Astrocyte (in vitro differentiated cells and primary cell): ENCODE results near the gene DFFB. TPM values are rescaled to one million over a fixed set of nuclear protein-coding genes. Genes with fewer than 3 reads are reported as not detected.

ENCODE experiments used
- DNase-seq: peaks from one replicate; pipeline ENCODE4 v3.0.0-alpha.2; 2010; ENCODE audit warnings: low read depth
- FAIRE-seq: peaks from 2 replicates; lab custom pipeline; 2011; peaks lifted over from hg19 to GRCh38; lab: Jason Lieb, UNC
- H2AFZ ChIP-seq: 2 replicates; pipeline ENCODE4 v1.6.0; 2012; ENCODE audit warnings: low read depth, low read length, inconsistent platforms
- H3K27ac ChIP-seq: 2 replicates; pipeline ENCODE4 v1.5.1; 2011; ENCODE audit warnings: low read depth, low read length, inconsistent platforms
- H3K27me3 ChIP-seq: 2 replicates; pipeline ENCODE4 v1.6.0; 2011; ENCODE audit warnings: low read length, inconsistent platforms; ENCODE audit not compliant: insufficient read depth
- H3K36me3 ChIP-seq: 2 replicates; pipeline ENCODE4 v1.5.1; 2011; ENCODE audit warnings: low read length, inconsistent platforms; ENCODE audit not compliant: insufficient read depth
- H3K4me1 ChIP-seq: 2 replicates; pipeline ENCODE4 v1.5.1; 2011; ENCODE audit warnings: low read length, inconsistent platforms; ENCODE audit not compliant: insufficient read depth
- H3K4me2 ChIP-seq: 2 replicates; pipeline ENCODE4 v1.6.0; 2012; ENCODE audit warnings: low read length, inconsistent platforms
- H3K4me3 ChIP-seq: 2 replicates; pipeline ENCODE4 v1.5.1; 2011; ENCODE audit warnings: low read depth, mild to moderate bottlenecking, low read length, inconsistent platforms; ENCODE audit not compliant: insufficient read depth
- H3K79me2 ChIP-seq: 2 replicates; pipeline ENCODE4 v1.6.0; 2012; ENCODE audit warnings: mild to moderate bottlenecking, low read length, inconsistent platforms; ENCODE audit not compliant: insufficient read depth
- H3K9ac ChIP-seq: 2 replicates; pipeline ENCODE4 v1.6.0; 2012; ENCODE audit warnings: mild to moderate bottlenecking, low read length, inconsistent platforms
- H3K9me3 ChIP-seq: 2 replicates; pipeline ENCODE4 v1.5.1; 2012; ENCODE audit warnings: low read depth, mild to moderate bottlenecking, low read length, inconsistent platforms; ENCODE audit not compliant: insufficient read depth
- H4K20me1 ChIP-seq: 2 replicates; pipeline ENCODE4 v1.6.0; 2012; ENCODE audit warnings: low read length, inconsistent platforms; ENCODE audit not compliant: insufficient read depth
- H3K27ac Mint-ChIP-seq: one replicate; pipeline ENCODE4 v1.8.0; 2021; ENCODE audit warnings: mild to moderate bottlenecking, mixed read lengths; ENCODE audit not compliant: unreplicated experiment
- H3K27me3 Mint-ChIP-seq: one replicate; pipeline ENCODE4 v1.8.0; 2021; ENCODE audit warnings: low read depth, mixed read lengths; ENCODE audit not compliant: unreplicated experiment
- H3K36me3 Mint-ChIP-seq: one replicate; pipeline ENCODE4 v1.8.0; 2021; ENCODE audit warnings: low read depth, mixed read lengths; ENCODE audit not compliant: unreplicated experiment
- H3K4me1 Mint-ChIP-seq: one replicate; pipeline ENCODE4 v1.8.0; 2021; ENCODE audit warnings: low read depth, mixed read lengths; ENCODE audit not compliant: unreplicated experiment
- H3K4me3 Mint-ChIP-seq: one replicate; pipeline ENCODE4 v1.8.0; 2021; ENCODE audit warnings: mild to moderate bottlenecking, moderate library complexity, mixed read lengths; ENCODE audit not compliant: unreplicated experiment
- H3K9me3 Mint-ChIP-seq: one replicate; pipeline ENCODE4 v1.8.0; 2021; ENCODE audit warnings: mild to moderate bottlenecking, mixed read lengths; ENCODE audit not compliant: unreplicated experiment
- CTCF ChIP-seq: IDR thresholded peaks from 2 replicates; pipeline ENCODE4 v1.5.1; 2011; ENCODE audit warnings: low read depth, mild to moderate bottlenecking, inconsistent platforms, low read length, moderate library complexity; ENCODE audit not compliant: insufficient read depth
- EZH2 ChIP-seq: IDR thresholded peaks from 2 replicates; pipeline ENCODE4 v1.6.1; 2012; ENCODE audit warnings: mild to moderate bottlenecking, low read length, inconsistent platforms; ENCODE audit not compliant: insufficient read depth
- total RNA-seq: library from RNA; stranded (reverse); gene quantifications from 2 replicates; pipeline ENCODE4 v1.2.1, GENCODE V29; 2021

The DFFB gene
- total RNA-seq, 1 donor from 2014 or later: 7.4 TPM

GRCh38 chr1:3814065-3814464, 43.2 kb upstream of the DFFB start:
- Mint-ChIP-seq H3K4me3 (no peak overlapping the region), H3K36me3 (peaks cover 4% of the 10 kb centered on the region), H3K27ac (no peak overlapping the region), H3K9me3 (no peaks in the 10 kb centered on the region), H3K4me1 (peaks cover 7% of the 10 kb centered on the region), H3K27me3 (no peaks in the 10 kb centered on the region)
- H3K4me1 ChIP-seq: no peaks in the 10 kb centered on the region
- H3K27me3 ChIP-seq: no peaks in the 10 kb centered on the region
- no peak overlapping the region for H3K27ac ChIP-seq
- H3K4me3 ChIP-seq: no peak overlapping the region
- TF ChIP-seq EZH2 (no peak), CTCF (no peak)
- H3K9ac ChIP-seq: no peak overlapping the region
- no peaks in the 10 kb centered on the region for H4K20me1 ChIP-seq
- no peaks in the 10 kb centered on the region for H3K79me2 ChIP-seq
- FAIRE-seq: no peak
- no peak for DNase-seq
- no peak overlapping the region for H2AFZ ChIP-seq
- no peak overlapping the region for H3K4me2 ChIP-seq
- H3K36me3 ChIP-seq: no peaks in the 10 kb centered on the region
- H3K9me3 ChIP-seq: no peaks in the 10 kb centered on the region

GRCh38 chr1:3814771-3815561, 42.3 kb upstream of the DFFB start:
- Mint-ChIP-seq H3K27ac (no peak overlapping the region), H3K4me1 (peaks cover 7% of the 10 kb centered on the region), H3K9me3 (no peaks in the 10 kb centered on the region), H3K36me3 (peaks cover 10% of the 10 kb centered on the region), H3K27me3 (no peaks in the 10 kb centered on the region), H3K4me3 (no peak overlapping the region)
- no peak for TF ChIP-seq CTCF
- TF ChIP-seq EZH2: no peak
- Histone ChIP-seq H3K4me3 (no peak overlapping the region), H3K4me2 (no peak overlapping the region), H3K36me3 (no peaks in the 10 kb centered on the region), H3K79me2 (no peaks in the 10 kb centered on the region), H3K27me3 (no peaks in the 10 kb centered on the region), H3K4me1 (no peaks in the 10 kb centered on the region), H3K27ac (no peak overlapping the region), H4K20me1 (no peaks in the 10 kb centered on the region), H3K9ac (no peak overlapping the region), H3K9me3 (no peaks in the 10 kb centered on the region), H2AFZ (no peak overlapping the region)
- DNase-seq: no peak
- FAIRE-seq: no peak
